Vagina (tissue), 2 donors: Measurements from ENCODE around the gene WWOX. TPM values are rescaled to one million over a fixed set of nuclear protein-coding genes. Genes with fewer than 3 reads are reported as not detected.

Experiments used
- DNase-seq, 2 donors: peaks; one replicate each; pipeline ENCODE4 v3.0.0-alpha.2; 2017; ENCODE audit errors: extremely low spot score in 2 of 2
- H3K27ac ChIP-seq: fragments of 200-600 bp; sonication (generic); one replicate; pipeline ENCODE4 v1.5.1; 2019
- H3K27me3 ChIP-seq: fragments of 200-600 bp; sonication (generic); one replicate; pipeline ENCODE4 v1.5.1; 2019
- H3K36me3 ChIP-seq, 2 donors: fragments of 200-600 bp; sonication (generic); one replicate each; pipeline ENCODE4 v1.5.1; 2017 to 2019
- H3K4me1 ChIP-seq: fragments of 200-600 bp; sonication (generic); one replicate; pipeline ENCODE4 v1.5.1; 2019
- H3K4me3 ChIP-seq, 2 donors: fragments of 200-600 bp; sonication (generic); 1 replicate in 1 of 2; 2 replicates in 1 of 2; pipeline ENCODE4 v1.5.1; 2016 to 2019
- H3K9me3 ChIP-seq: fragments of 200-600 bp; sonication (generic); one replicate; pipeline ENCODE4 v1.5.1; 2019
- CTCF ChIP-seq, 3 experiments: fragments of 450-650 bp in 2 of 3; fragments of 200-600 bp in 1 of 3; sonication (generic) in 1 of 3; IDR thresholded peaks; one replicate each; pipeline ENCODE4 v1.5.1; 2017 to 2019; ENCODE audit warnings: antibody characterized with exemption in 3 of 3, mild to moderate bottlenecking in 2 of 3, moderate library complexity in 2 of 3
- POLR2A ChIP-seq, 2 donors: fragments of 450-650 bp; IDR thresholded peaks; one replicate each; pipeline ENCODE4 v1.6.1; 2017; ENCODE audit warnings: antibody characterized with exemption in 2 of 2, mild to moderate bottlenecking in 2 of 2, moderate library complexity in 2 of 2
- POLR2AphosphoS5 ChIP-seq, 2 donors: sonication (generic); formaldehyde crosslinking; IDR thresholded peaks; one replicate each; pipeline ENCODE4 v1.9.0; 2017; ENCODE audit warnings: antibody characterized with exemption in 2 of 2, mild to moderate bottlenecking in 2 of 2, low read depth in 1 of 2; ENCODE audit not compliant: insufficient read depth in 1 of 2
- intact Hi-C: fragments of 100-400 bp; cut with DNase I; formaldehyde crosslinking; loops from one replicate; pipeline ENCODE4 v1.15.1; 2023
- total RNA-seq: library from RNA; depleted of rRNA; stranded (reverse); fragments of >200 nt; gene quantifications from one replicate; pipeline ENCODE4 v1.2.3, GENCODE V29; 2016

WWOX gene
- total RNA-seq, 1 donor from 2014 or later: 33.1 TPM

GRCh38 chr16:78768226-78768625 lies 668.8 kb downstream of the WWOX start:
- no peak for DNase-seq
- Histone ChIP-seq H3K4me3 (no peak overlapping the region), H3K27ac (peak overlapping the region; percentile 32), H3K4me1 (peaks cover 5% of the 10 kb centered on the region), H3K36me3 (no peaks in the 10 kb centered on the region), H3K27me3 (no peaks in the 10 kb centered on the region), H3K9me3 (no peaks in the 10 kb centered on the region)
- TF ChIP-seq CTCF (IDR thresholded peaks at IDR 0.05): no peak
- TF ChIP-seq POLR2A (IDR thresholded peaks at IDR 0.05): no peak
- TF ChIP-seq POLR2AphosphoS5 (IDR thresholded peaks at IDR 0.05; ENCODE audit: insufficient read depth in 1 of 2, low read depth in 1 of 2): no peak
- intact Hi-C loops: no loop called here

GRCh38 chr16:78768718-78769117 lies 669.3 kb downstream of the WWOX start:
- intact Hi-C loops: no loop called here
- Histone ChIP-seq H3K4me1 (peaks cover 5% of the 10 kb centered on the region), H3K9me3 (no peaks in the 10 kb centered on the region), H3K36me3 (no peaks in the 10 kb centered on the region), H3K27me3 (no peaks in the 10 kb centered on the region), H3K4me3 (no peak overlapping the region), H3K27ac (peak overlapping the region; percentile 32)
- no peak for TF ChIP-seq POLR2AphosphoS5 (IDR thresholded peaks at IDR 0.05; ENCODE audit: insufficient read depth in 1 of 2, low read depth in 1 of 2)
- no peak for TF ChIP-seq CTCF (IDR thresholded peaks at IDR 0.05)
- TF ChIP-seq POLR2A (IDR thresholded peaks at IDR 0.05): no peak
- no peak for DNase-seq

- no peak overlapping the region for H3K4me3 ChIP-seq
- no peak for TF ChIP-seq POLR2AphosphoS5 (IDR thresholded peaks at IDR 0.05; ENCODE audit: insufficient read depth in 1 of 2, low read depth in 1 of 2)
- peak; percentile 21 to 66 (median 45) for TF ChIP-seq CTCF (IDR thresholded peaks at IDR 0.05)
- no peak for TF ChIP-seq POLR2A (IDR thresholded peaks at IDR 0.05)
- DNase-seq: no peak
- no peaks in the 10 kb centered on the region for H3K27me3 ChIP-seq
- peaks cover 5% of the 10 kb centered on the region for H3K4me1 ChIP-seq
- no peaks in the 10 kb centered on the region for H3K9me3 ChIP-seq
- intact Hi-C loops: no loop called here
- H3K36me3 ChIP-seq: no peaks in the 10 kb centered on the region
- no peak overlapping the region for H3K27ac ChIP-seq
These were observed 671.1 kb downstream of the WWOX start for GRCh38 chr16:78770353-78771091.

GRCh38 chr16:78773291-78773702 lies 673.8 kb downstream of the WWOX start:
- Histone ChIP-seq H3K27ac (no peak overlapping the region), H3K27me3 (no peaks in the 10 kb centered on the region), H3K9me3 (no peaks in the 10 kb centered on the region), H3K36me3 (no peaks in the 10 kb centered on the region), H3K4me1 (no peaks in the 10 kb centered on the region), H3K4me3 (no peak overlapping the region)
- intact Hi-C loops: no loop called here
- no peak for DNase-seq
- TF ChIP-seq POLR2A (IDR thresholded peaks at IDR 0.05): no peak
- no peak for TF ChIP-seq POLR2AphosphoS5 (IDR thresholded peaks at IDR 0.05; ENCODE audit: insufficient read depth in 1 of 2, low read depth in 1 of 2)
- no peak for TF ChIP-seq CTCF (IDR thresholded peaks at IDR 0.05)

GRCh38 chr16:78773706-78774105 lies 674.3 kb downstream of the WWOX start:
- H3K4me1 ChIP-seq: no peaks in the 10 kb centered on the region
- H3K27me3 ChIP-seq: no peaks in the 10 kb centered on the region
- no peak for DNase-seq
- no peak overlapping the region for H3K27ac ChIP-seq
- H3K4me3 ChIP-seq: no peak overlapping the region
- no peaks in the 10 kb centered on the region for H3K36me3 ChIP-seq
- H3K9me3 ChIP-seq: no peaks in the 10 kb centered on the region
- intact Hi-C loops: no loop called here
- no peak for TF ChIP-seq POLR2A (IDR thresholded peaks at IDR 0.05)
- no peak for TF ChIP-seq POLR2AphosphoS5 (IDR thresholded peaks at IDR 0.05; ENCODE audit: insufficient read depth in 1 of 2, low read depth in 1 of 2)
- TF ChIP-seq CTCF (IDR thresholded peaks at IDR 0.05): no peak
